A549 (cell line): ENCODE data around the gene RBM12.

Experiments used
- CHD4 ChIP-seq: fragments of 200-600 bp; sonication (generic); IDR thresholded peaks from 2 replicates; pipeline ENCODE4 v1.6.1; 2016; ENCODE audit warnings: antibody characterized with exemption, mild to moderate bottlenecking, borderline replicate concordance
- ESRRA ChIP-seq: fragments of 150-350 bp; IDR thresholded peaks from 2 replicates; pipeline ENCODE4 v1.6.1; 2014; ENCODE audit warnings: mild to moderate bottlenecking, low read length, borderline replicate concordance
- POLR2A ChIP-seq: IDR thresholded peaks from 2 replicates; pipeline ENCODE4 v1.6.1; 2012; ENCODE audit warnings: mild to moderate bottlenecking, low read length
- USF2 ChIP-seq: fragments of 450-650 bp; IDR thresholded peaks from 2 replicates; pipeline ENCODE4 v1.6.1; 2014; ENCODE audit warnings: antibody characterized with exemption
- ZFP36 ChIP-seq: fragments of 450-650 bp; IDR thresholded peaks from 2 replicates; pipeline ENCODE4 v1.6.1; 2014; ENCODE audit warnings: borderline replicate concordance; ENCODE audit not compliant: partially characterized antibody
- TF ChIP-seq, protein P1 (sequence below): fragments of >200 bp; sonication (Bioruptor Twin); formaldehyde crosslinking; IDR thresholded peaks from 3 replicates; pipeline ENCODE4 v1.5.1; 2016
- TF ChIP-seq, protein P2 (sequence below): IDR thresholded peaks from 2 replicates; pipeline ENCODE4 v1.6.1; 2012

- TF ChIP-seq POLR2A, result no peak
- TF ChIP-seq ESRRA, result no peak
- TF ChIP-seq CHD4, result no peak
- no peak for TF ChIP-seq USF2
- TF ChIP-seq, protein P1, sequence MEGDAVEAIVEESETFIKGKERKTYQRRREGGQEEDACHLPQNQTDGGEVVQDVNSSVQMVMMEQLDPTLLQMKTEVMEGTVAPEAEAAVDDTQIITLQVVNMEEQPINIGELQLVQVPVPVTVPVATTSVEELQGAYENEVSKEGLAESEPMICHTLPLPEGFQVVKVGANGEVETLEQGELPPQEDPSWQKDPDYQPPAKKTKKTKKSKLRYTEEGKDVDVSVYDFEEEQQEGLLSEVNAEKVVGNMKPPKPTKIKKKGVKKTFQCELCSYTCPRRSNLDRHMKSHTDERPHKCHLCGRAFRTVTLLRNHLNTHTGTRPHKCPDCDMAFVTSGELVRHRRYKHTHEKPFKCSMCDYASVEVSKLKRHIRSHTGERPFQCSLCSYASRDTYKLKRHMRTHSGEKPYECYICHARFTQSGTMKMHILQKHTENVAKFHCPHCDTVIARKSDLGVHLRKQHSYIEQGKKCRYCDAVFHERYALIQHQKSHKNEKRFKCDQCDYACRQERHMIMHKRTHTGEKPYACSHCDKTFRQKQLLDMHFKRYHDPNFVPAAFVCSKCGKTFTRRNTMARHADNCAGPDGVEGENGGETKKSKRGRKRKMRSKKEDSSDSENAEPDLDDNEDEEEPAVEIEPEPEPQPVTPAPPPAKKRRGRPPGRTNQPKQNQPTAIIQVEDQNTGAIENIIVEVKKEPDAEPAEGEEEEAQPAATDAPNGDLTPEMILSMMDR, result no peak
- TF ChIP-seq ZFP36, result no peak
- TF ChIP-seq, protein P2, sequence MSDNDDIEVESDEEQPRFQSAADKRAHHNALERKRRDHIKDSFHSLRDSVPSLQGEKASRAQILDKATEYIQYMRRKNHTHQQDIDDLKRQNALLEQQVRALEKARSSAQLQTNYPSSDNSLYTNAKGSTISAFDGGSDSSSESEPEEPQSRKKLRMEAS, result no peak
These were observed 58.6 kb downstream of the RBM12 start for GRCh38 chr20:35606127-35606526.
